Mesenchymal stem cell (in vitro differentiated cells and primary cell): ENCODE data around the gene USP30.

ENCODE experiments used
- DNase-seq: peaks from one replicate; pipeline ENCODE4 v3.0.0-alpha.2; 2013
- H2AFZ ChIP-seq: one replicate; pipeline ENCODE4 v1.6.1; 2013; ENCODE audit warnings: low read depth, mild to moderate bottlenecking, control low read depth, inconsistent platforms, low read length, moderate library complexity
- H2AK5ac ChIP-seq: 2 replicates; pipeline ENCODE4 v1.6.1; 2013; ENCODE audit warnings: low read length, moderate library complexity, mild to moderate bottlenecking, inconsistent platforms; ENCODE audit not compliant: severe bottlenecking
- H2BK120ac ChIP-seq: one replicate; pipeline ENCODE4 v1.6.1; 2013; ENCODE audit warnings: low read depth, mild to moderate bottlenecking, inconsistent platforms, low read length, moderate library complexity
- H2BK12ac ChIP-seq, 2 experiments: one replicate each; pipeline ENCODE4 v1.6.1; 2013; ENCODE audit warnings: inconsistent platforms in 2 of 2, low read length in 2 of 2, mild to moderate bottlenecking in 2 of 2, moderate library complexity in 2 of 2, control low read depth in 1 of 2
- H2BK15ac ChIP-seq: one replicate; pipeline ENCODE4 v1.6.1; 2013; ENCODE audit warnings: mild to moderate bottlenecking, low read depth, inconsistent platforms; ENCODE audit not compliant: poor library complexity, severe bottlenecking
- H2BK5ac ChIP-seq: 2 replicates; pipeline ENCODE4 v1.6.1; 2013; ENCODE audit warnings: low read depth, mild to moderate bottlenecking, low read length, control low read depth, inconsistent platforms; ENCODE audit not compliant: poor library complexity, severe bottlenecking
- H3K14ac ChIP-seq, 2 experiments: one replicate each; pipeline ENCODE4 v1.6.1; 2013; ENCODE audit warnings: inconsistent platforms in 2 of 2, low read length in 2 of 2, control low read depth in 1 of 2, mild to moderate bottlenecking in 1 of 2, moderate library complexity in 1 of 2
- H3K18ac ChIP-seq, 2 experiments: one replicate each; pipeline ENCODE4 v1.6.1; 2013; ENCODE audit warnings: inconsistent platforms in 2 of 2, low read length in 2 of 2, control low read depth in 1 of 2, low read depth in 1 of 2, mild to moderate bottlenecking in 1 of 2
- H3K23ac ChIP-seq, 2 experiments: one replicate each; pipeline ENCODE4 v1.6.1; 2013; ENCODE audit warnings: inconsistent platforms in 2 of 2, low read length in 2 of 2, mild to moderate bottlenecking in 2 of 2, moderate library complexity in 2 of 2, control low read depth in 1 of 2
- H3K27ac ChIP-seq: 2 replicates; pipeline ENCODE4 v1.5.1; 2013; ENCODE audit warnings: mild to moderate bottlenecking, moderate library complexity, low read length, control low read depth, inconsistent platforms; ENCODE audit not compliant: poor library complexity, severe bottlenecking
- H3K27me3 ChIP-seq, 2 experiments: 2 replicates each; pipeline versions ENCODE4 v1.6.1 to v1.7.0; 2013; ENCODE audit warnings: low read length in 2 of 2, mild to moderate bottlenecking in 2 of 2, moderate library complexity in 2 of 2, control low read depth in 1 of 2, inconsistent platforms in 1 of 2; ENCODE audit not compliant: control insufficient read depth in 1 of 2, insufficient read depth in 1 of 2
- H3K36me3 ChIP-seq, 2 experiments: 2 replicates each; pipeline versions ENCODE4 v1.6.1 to v1.7.0; 2013; ENCODE audit warnings: low read length in 2 of 2, control low read depth in 1 of 2, inconsistent platforms in 1 of 2, low read depth in 1 of 2, mild to moderate bottlenecking in 1 of 2; ENCODE audit not compliant: insufficient read depth in 2 of 2, control insufficient read depth in 1 of 2
- H3K4ac ChIP-seq, 2 experiments: one replicate each; pipeline ENCODE4 v1.6.1; 2013; ENCODE audit warnings: inconsistent platforms in 2 of 2, low read length in 2 of 2, mild to moderate bottlenecking in 2 of 2, moderate library complexity in 2 of 2, control low read depth in 1 of 2, low read depth in 1 of 2
- H3K4me1 ChIP-seq: 2 replicates; pipeline ENCODE4 v1.6.1; 2013; ENCODE audit warnings: low read depth, low read length, control low read depth; ENCODE audit not compliant: control insufficient read depth, insufficient read depth
- H3K4me2 ChIP-seq: 2 replicates; pipeline ENCODE4 v1.6.1; 2013; ENCODE audit warnings: low read length, mild to moderate bottlenecking, inconsistent platforms; ENCODE audit not compliant: poor library complexity, severe bottlenecking
- H3K4me3 ChIP-seq, 2 experiments: 2 replicates each; pipeline versions ENCODE4 v1.5.1 to v1.7.0; 2013; ENCODE audit warnings: low read length in 2 of 2, mild to moderate bottlenecking in 2 of 2, control low read depth in 1 of 2, low read depth in 1 of 2; ENCODE audit not compliant: insufficient read depth in 1 of 2
- H3K79me1 ChIP-seq: replicated peaks from 2 replicates; pipeline ENCODE4 v1.6.1; 2013; ENCODE audit warnings: mild to moderate bottlenecking, control low read depth, low read length, inconsistent platforms; ENCODE audit not compliant: poor library complexity, severe bottlenecking
- H3K9ac ChIP-seq: 2 replicates; pipeline ENCODE4 v1.7.0; 2013; ENCODE audit warnings: mild to moderate bottlenecking, low read length, moderate library complexity
- H3K9me3 ChIP-seq: 2 replicates; pipeline ENCODE4 v1.7.0; 2013; ENCODE audit warnings: mild to moderate bottlenecking, low read length; ENCODE audit not compliant: control insufficient read depth
- H4K8ac ChIP-seq: one replicate; pipeline ENCODE4 v1.6.1; 2013; ENCODE audit warnings: inconsistent platforms, mild to moderate bottlenecking, low read length, moderate library complexity
- H4K91ac ChIP-seq: one replicate; pipeline ENCODE4 v1.6.1; 2013; ENCODE audit warnings: mild to moderate bottlenecking, low read length, inconsistent platforms
- WGBS: methylation state at CpG from one replicate; pipeline ENCODE4 v1.1.7; 2013; ENCODE audit warnings: mixed read lengths; 5-methylcytosine and 5-hydroxymethylcytosine counted together

The USP30 gene

GRCh38 chr12:109109746-109110350, 57.5 kb downstream of the USP30 start:
- Histone ChIP-seq H4K91ac (no peak overlapping the region), H3K27me3 (no peaks in the 10 kb centered on the region), H3K4me3 (no peak overlapping the region), H3K4ac (no peak overlapping the region), H3K9me3 (no peaks in the 10 kb centered on the region), H3K36me3 (peaks cover 29 to 44% of the 10 kb centered on the region in 2 experiments), H2BK12ac (no peak overlapping the region), H4K8ac (no peak overlapping the region), H2BK15ac (no peak overlapping the region), H2AK5ac (no peak overlapping the region), H3K9ac (no peak overlapping the region), H2BK120ac (no peak overlapping the region), H3K23ac (no peak overlapping the region), H2BK5ac (no peak overlapping the region), H2AFZ (no peak overlapping the region), H3K79me1 (peaks cover 13% of the 10 kb centered on the region), H3K4me2 (no peak overlapping the region), H3K4me1 (peaks cover 4% of the 10 kb centered on the region), H3K14ac (no peak overlapping the region), H3K18ac (no peak overlapping the region), H3K27ac (no peak overlapping the region)
- no peak for DNase-seq
- 93% methylated on average over 4 of the region's 6 CpGs for WGBS

GRCh38 chr12:109110988-109111495, 58.7 kb downstream of the USP30 start:
- peak overlapping the region in 1 of 2 experiments; percentile 55 for H2BK12ac ChIP-seq
- no peak overlapping the region for H2AFZ ChIP-seq
- H2AK5ac ChIP-seq: no peak overlapping the region
- DNase-seq: peak; percentile 83
- peak overlapping the region; percentile 90 for H4K8ac ChIP-seq
- 21% methylated on average over 28 of the region's 28 CpGs for WGBS
- peak overlapping the region; percentile 6 for H2BK120ac ChIP-seq
- peaks cover 7% of the 10 kb centered on the region for H3K4me1 ChIP-seq
- H3K23ac ChIP-seq: peak overlapping the region in 1 of 2 experiments; percentile 97
- peaks cover 20 to 32% of the 10 kb centered on the region in 2 experiments for H3K36me3 ChIP-seq
- H4K91ac ChIP-seq: peak overlapping the region; percentile 64
- no peaks in the 10 kb centered on the region for H3K27me3 ChIP-seq
- H3K27ac ChIP-seq: peak overlapping the region; percentile 63
- H3K18ac ChIP-seq: peak overlapping the region; percentile 77 to 91
- no peak overlapping the region for H3K14ac ChIP-seq
- H3K4ac ChIP-seq: peak overlapping the region in 1 of 2 experiments; percentile 71
- peak overlapping the region; percentile 91 for H3K9ac ChIP-seq
- no peak overlapping the region for H2BK15ac ChIP-seq
- H3K79me1 ChIP-seq: peaks cover 7% of the 10 kb centered on the region
- H2BK5ac ChIP-seq: peak overlapping the region; percentile 39
- H3K4me2 ChIP-seq: peak overlapping the region; percentile 64
- H3K4me3 ChIP-seq: peak overlapping the region; percentile 53 to 78
- H3K9me3 ChIP-seq: no peaks in the 10 kb centered on the region

- H3K4me1 ChIP-seq: peaks cover 7% of the 10 kb centered on the region
- no peak overlapping the region for H3K14ac ChIP-seq
- no peak overlapping the region for H3K4me3 ChIP-seq
- no peak overlapping the region for H2BK12ac ChIP-seq
- no peaks in the 10 kb centered on the region for H3K9me3 ChIP-seq
- 84% methylated on average over 7 of the region's 11 CpGs for WGBS
- peaks cover 12 to 20% of the 10 kb centered on the region in 2 experiments for H3K36me3 ChIP-seq
- no peak overlapping the region for H3K4me2 ChIP-seq
- no peak overlapping the region for H3K27ac ChIP-seq
- H2BK5ac ChIP-seq: no peak overlapping the region
- no peak overlapping the region for H4K91ac ChIP-seq
- no peak overlapping the region for H2AK5ac ChIP-seq
- H3K9ac ChIP-seq: no peak overlapping the region
- no peak overlapping the region for H2AFZ ChIP-seq
- no peak for DNase-seq
- H3K4ac ChIP-seq: no peak overlapping the region
- H4K8ac ChIP-seq: no peak overlapping the region
- H3K18ac ChIP-seq: no peak overlapping the region
- H2BK15ac ChIP-seq: no peak overlapping the region
- H3K23ac ChIP-seq: no peak overlapping the region
- no peak overlapping the region for H2BK120ac ChIP-seq
- H3K27me3 ChIP-seq: no peaks in the 10 kb centered on the region
- peaks cover 2% of the 10 kb centered on the region for H3K79me1 ChIP-seq
Observed at GRCh38 chr12:109112720-109113465, 60.5 kb downstream of the USP30 start.

- H4K8ac ChIP-seq: no peak overlapping the region
- no peak overlapping the region for H3K18ac ChIP-seq
- no peak overlapping the region for H2BK12ac ChIP-seq
- no peaks in the 10 kb centered on the region for H3K27me3 ChIP-seq
- H2BK15ac ChIP-seq: no peak overlapping the region
- H3K14ac ChIP-seq: no peak overlapping the region
- peaks cover 7% of the 10 kb centered on the region for H3K4me1 ChIP-seq
- no peak overlapping the region for H3K9ac ChIP-seq
- H2AFZ ChIP-seq: no peak overlapping the region
- H3K79me1 ChIP-seq: no peaks in the 10 kb centered on the region
- H3K23ac ChIP-seq: no peak overlapping the region
- H3K4me3 ChIP-seq: no peak overlapping the region
- H2BK5ac ChIP-seq: no peak overlapping the region
- no peak overlapping the region for H2AK5ac ChIP-seq
- no peak overlapping the region for H3K27ac ChIP-seq
- DNase-seq: no peak
- over 99% methylated on average over 5 of the region's 5 CpGs for WGBS
- H2BK120ac ChIP-seq: no peak overlapping the region
- no peak overlapping the region for H4K91ac ChIP-seq
- no peaks in the 10 kb centered on the region for H3K9me3 ChIP-seq
- no peak overlapping the region for H3K4ac ChIP-seq
- peaks cover 6 to 11% of the 10 kb centered on the region in 2 experiments for H3K36me3 ChIP-seq
- no peak overlapping the region for H3K4me2 ChIP-seq
Observed at GRCh38 chr12:109113661-109114321, 61.4 kb downstream of the USP30 start.
